Keratinocyte (primary cell): ENCODE data around the gene CCL27. TPM values are rescaled to one million over a fixed set of nuclear protein-coding genes. Genes with fewer than 3 reads are reported as not detected.

Experiments used
- DNase-seq: peaks from one replicate; pipeline ENCODE4 v3.0.0-alpha.2; 2011; ENCODE audit warnings: low read depth, missing footprints, low spot score
- FAIRE-seq: peaks from 2 replicates; lab custom pipeline; 2011; peaks lifted over from hg19 to GRCh38; lab: Jason Lieb, UNC
- H2AFZ ChIP-seq: 2 replicates; pipeline ENCODE4 v1.6.0; 2012; ENCODE audit warnings: low read length, control low read depth, inconsistent platforms; ENCODE audit not compliant: control insufficient read depth
- H3K27ac ChIP-seq: 2 replicates; pipeline ENCODE4 v1.5.1; 2011; ENCODE audit warnings: low read length; ENCODE audit not compliant: control insufficient read depth, insufficient read depth
- H3K27me3 ChIP-seq: 3 replicates; pipeline ENCODE4 v1.6.0; 2011; ENCODE audit warnings: low read length; ENCODE audit not compliant: control insufficient read depth, insufficient read depth; ENCODE audit errors: extremely low read depth
- H3K36me3 ChIP-seq, 2 experiments: 2 replicates in 1 of 2; 3 replicates in 1 of 2; pipeline ENCODE4 v1.5.1; 2011; ENCODE audit warnings: low read length in 2 of 2, mild to moderate bottlenecking in 1 of 2; ENCODE audit not compliant: control insufficient read depth in 2 of 2, insufficient read depth in 2 of 2; ENCODE audit errors: extremely low read depth in 1 of 2
- H3K4me1 ChIP-seq: 3 replicates; pipeline ENCODE4 v1.5.1; 2011; ENCODE audit warnings: low read length; ENCODE audit not compliant: control insufficient read depth, insufficient read depth; ENCODE audit errors: extremely low read depth
- H3K4me2 ChIP-seq: 3 replicates; pipeline ENCODE4 v1.6.0; 2011; ENCODE audit warnings: low read depth, low read length; ENCODE audit not compliant: control insufficient read depth, insufficient read depth; ENCODE audit errors: extremely low read depth
- H3K4me3 ChIP-seq, 3 experiments: fragments of 200-600 bp in 1 of 3; sonication (generic) in 1 of 3; 2 replicates in 2 of 3; 3 replicates in 1 of 3; pipeline ENCODE4 v1.5.1; 2011 to 2016; ENCODE audit warnings: low read length in 3 of 3, mild to moderate bottlenecking in 3 of 3, control low read depth in 2 of 3, inconsistent platforms in 1 of 3, low read depth in 1 of 3, mixed read lengths in 1 of 3, mixed run types in 1 of 3, moderate library complexity in 1 of 3; ENCODE audit not compliant: control insufficient read depth in 2 of 3, insufficient read depth in 2 of 3; ENCODE audit errors: extremely low read depth in 1 of 3
- H3K79me2 ChIP-seq: 2 replicates; pipeline ENCODE4 v1.6.0; 2012; ENCODE audit warnings: low read length; ENCODE audit not compliant: control insufficient read depth, insufficient read depth
- H3K9ac ChIP-seq: 3 replicates; pipeline ENCODE4 v1.6.0; 2011; ENCODE audit warnings: low read length; ENCODE audit not compliant: control insufficient read depth, insufficient read depth; ENCODE audit errors: extremely low read depth
- H3K9me1 ChIP-seq: 3 replicates; pipeline ENCODE4 v1.6.0; 2011; ENCODE audit warnings: low read length; ENCODE audit not compliant: control insufficient read depth, insufficient read depth; ENCODE audit errors: extremely low read depth
- H3K9me3 ChIP-seq: 2 replicates; pipeline ENCODE4 v1.5.1; 2012; ENCODE audit warnings: low read depth, low read length; ENCODE audit not compliant: control insufficient read depth
- H4K20me1 ChIP-seq: 3 replicates; pipeline ENCODE4 v1.6.0; 2011; ENCODE audit warnings: low read length; ENCODE audit not compliant: control insufficient read depth, insufficient read depth; ENCODE audit errors: extremely low read depth
- CTCF ChIP-seq, 3 experiments: IDR thresholded peaks in 1 of 3; conservative IDR thresholded peaks in 1 of 3; optimal IDR thresholded peaks in 1 of 3; 2 replicates in 2 of 3; 3 replicates in 1 of 3; pipeline versions ENCODE3 to v1.5.1; 2011; ENCODE audit warnings: low read length in 3 of 3, mild to moderate bottlenecking in 3 of 3, moderate library complexity in 2 of 3, control low read depth in 1 of 3, inconsistent platforms in 1 of 3; ENCODE audit not compliant: insufficient read depth in 2 of 3; ENCODE audit errors: extremely low read depth in 1 of 3
- EZH2 ChIP-seq: IDR thresholded peaks from one replicate; pipeline ENCODE4 v1.6.1; 2012; ENCODE audit warnings: inconsistent platforms, mild to moderate bottlenecking, low read length, moderate library complexity
- dilution Hi-C: fragments of 300-500 bp; cut with MboI; formaldehyde crosslinking; loops from one replicate; pipeline ENCODE4 v1.7.0; 2020; ENCODE audit warnings: low sequenced_read_pairs; ENCODE audit not compliant: extremely low pct_ligation_motif_present
- polyA plus RNA-seq, 5 experiments: library from polyadenylated mRNA; depleted of rRNA in 3 of 5; stranded (reverse) in 3 of 5; stranded (forward) in 1 of 5; unstranded in 1 of 5; fragments of >200 nt; gene quantifications; 1 replicate in 1 of 5; 2 replicates in 3 of 5; 3 replicates in 1 of 5; pipeline versions ENCODE4 v1.2.1 to v1.2.3, GENCODE V29; 2011 to 2012; ENCODE audit warnings: missing spikeins in 2 of 5, low read depth in 1 of 5, low replicate concordance in 1 of 5

Gene CCL27
- polyA plus RNA-seq, 1 donor (not counting 4 experiments of a cell fraction or from before 2014, with no cell fraction given) = 0.46 TPM

GRCh38 chr9:34658461-34658860, 4.0 kb downstream of the CCL27 start:
- TF ChIP-seq CTCF (optimal IDR thresholded peaks at IDR 0.05 in 1 of 3, IDR thresholded peaks at IDR 0.05 in 1 of 3, conservative IDR thresholded peaks at IDR 0.05 in 1 of 3; ENCODE audit: extremely low read depth in 1 of 3, insufficient read depth in 2 of 3, low read length in 3 of 3) = no peak
- no peak for TF ChIP-seq EZH2
- peaks cover 5% of the 10 kb centered on the region for H3K27me3 ChIP-seq
- no peaks in the 10 kb centered on the region for H3K9me3 ChIP-seq
- H2AFZ ChIP-seq = no peak overlapping the region
- dilution Hi-C loops = no loop called here
- no peak overlapping the region for H3K9ac ChIP-seq
- H3K4me1 ChIP-seq = peaks cover 38% of the 10 kb centered on the region
- H4K20me1 ChIP-seq = no peaks in the 10 kb centered on the region
- no peak overlapping the region for H3K4me3 ChIP-seq
- H3K79me2 ChIP-seq = no peaks in the 10 kb centered on the region
- DNase-seq (no peak), FAIRE-seq (no peak)
- H3K36me3 ChIP-seq = no peaks in the 10 kb centered on the region
- H3K27ac ChIP-seq = no peak overlapping the region
- no peaks in the 10 kb centered on the region for H3K9me1 ChIP-seq
- H3K4me2 ChIP-seq = no peak overlapping the region

GRCh38 chr9:34656992-34657391, 5.5 kb downstream of the CCL27 start:
- TF ChIP-seq CTCF (optimal IDR thresholded peaks at IDR 0.05 in 1 of 3, IDR thresholded peaks at IDR 0.05 in 1 of 3, conservative IDR thresholded peaks at IDR 0.05 in 1 of 3; ENCODE audit: extremely low read depth in 1 of 3, insufficient read depth in 2 of 3, low read length in 3 of 3) = no peak
- TF ChIP-seq EZH2 = no peak
- FAIRE-seq = no peak
- no peak overlapping the region for H3K4me3 ChIP-seq
- H3K27me3 ChIP-seq = peaks cover 5% of the 10 kb centered on the region
- peaks cover 35% of the 10 kb centered on the region for H3K4me1 ChIP-seq
- H3K36me3 ChIP-seq = no peaks in the 10 kb centered on the region
- H3K9ac ChIP-seq = no peak overlapping the region
- dilution Hi-C loops = no loop called here
- no peaks in the 10 kb centered on the region for H3K9me3 ChIP-seq
- no peaks in the 10 kb centered on the region for H3K9me1 ChIP-seq
- no peak overlapping the region for H3K4me2 ChIP-seq
- H3K27ac ChIP-seq = no peak overlapping the region
- no peak for DNase-seq
- H2AFZ ChIP-seq = no peak overlapping the region
- no peaks in the 10 kb centered on the region for H4K20me1 ChIP-seq
- H3K79me2 ChIP-seq = no peaks in the 10 kb centered on the region
